Neural progenitor cell (in vitro differentiated cells): Measurements from ENCODE around the gene GFER.

Source experiments
- EZH2 ChIP-seq: fragments of 200-600 bp; sonication (generic); IDR thresholded peaks from 2 replicates; pipeline ENCODE4 v1.6.1; 2017; ENCODE audit warnings: antibody characterized with exemption, mild to moderate bottlenecking, moderate library complexity
- EZH2phosphoT487 ChIP-seq: fragments of 200-600 bp; sonication (generic); IDR thresholded peaks from 2 replicates; pipeline ENCODE4 v1.6.1; 2017; ENCODE audit warnings: antibody characterized with exemption
- TF ChIP-seq, protein P1 (sequence below): fragments of 200-600 bp; sonication (generic); IDR thresholded peaks from 2 replicates; pipeline ENCODE4 v1.5.1; 2017; ENCODE audit warnings: antibody characterized with exemption, mild to moderate bottlenecking

DNA sequence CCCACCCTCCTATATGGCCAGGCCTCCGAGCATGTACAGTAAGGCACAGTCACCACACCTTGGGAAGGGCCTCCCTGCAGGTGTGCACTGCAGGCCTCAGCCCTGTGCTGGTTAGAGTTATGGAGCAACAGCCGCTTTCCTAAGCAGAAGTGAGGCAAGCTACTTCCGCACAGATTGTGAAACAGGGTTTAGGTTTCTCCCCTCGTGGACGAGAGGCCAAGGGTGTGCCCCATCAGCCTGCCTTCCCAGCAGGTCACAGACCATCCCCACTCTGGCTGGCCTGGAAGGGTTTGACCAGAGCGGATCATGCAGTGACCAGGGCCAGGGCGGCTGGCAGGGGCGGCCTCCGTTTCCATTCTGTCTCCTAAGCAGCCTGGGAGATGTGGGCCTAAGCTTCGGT is 45.7 kb upstream of the GFER start:
- TF ChIP-seq, protein P1, sequence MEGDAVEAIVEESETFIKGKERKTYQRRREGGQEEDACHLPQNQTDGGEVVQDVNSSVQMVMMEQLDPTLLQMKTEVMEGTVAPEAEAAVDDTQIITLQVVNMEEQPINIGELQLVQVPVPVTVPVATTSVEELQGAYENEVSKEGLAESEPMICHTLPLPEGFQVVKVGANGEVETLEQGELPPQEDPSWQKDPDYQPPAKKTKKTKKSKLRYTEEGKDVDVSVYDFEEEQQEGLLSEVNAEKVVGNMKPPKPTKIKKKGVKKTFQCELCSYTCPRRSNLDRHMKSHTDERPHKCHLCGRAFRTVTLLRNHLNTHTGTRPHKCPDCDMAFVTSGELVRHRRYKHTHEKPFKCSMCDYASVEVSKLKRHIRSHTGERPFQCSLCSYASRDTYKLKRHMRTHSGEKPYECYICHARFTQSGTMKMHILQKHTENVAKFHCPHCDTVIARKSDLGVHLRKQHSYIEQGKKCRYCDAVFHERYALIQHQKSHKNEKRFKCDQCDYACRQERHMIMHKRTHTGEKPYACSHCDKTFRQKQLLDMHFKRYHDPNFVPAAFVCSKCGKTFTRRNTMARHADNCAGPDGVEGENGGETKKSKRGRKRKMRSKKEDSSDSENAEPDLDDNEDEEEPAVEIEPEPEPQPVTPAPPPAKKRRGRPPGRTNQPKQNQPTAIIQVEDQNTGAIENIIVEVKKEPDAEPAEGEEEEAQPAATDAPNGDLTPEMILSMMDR = no peak
- no peak for TF ChIP-seq EZH2
- no peak for TF ChIP-seq EZH2phosphoT487
